H1 (cell line): ENCODE data around the gene RAP2C.

ENCODE experiments used
- CBX5 ChIP-seq: fragments of 300-800, 300-1000 bp; sonication (generic); IDR thresholded peaks from 2 replicates; pipeline ENCODE4 v1.7.1; 2016; ENCODE audit warnings: antibody characterized with exemption, low read length, low read depth
- CEBPB ChIP-seq: IDR thresholded peaks from 2 replicates; pipeline ENCODE4 v1.6.1; 2012; ENCODE audit warnings: low read depth, low read length
- CHD2 ChIP-seq: IDR thresholded peaks from 2 replicates; pipeline ENCODE4 v1.6.1; 2012; ENCODE audit warnings: low read length, improper control_type of control experiment
- EP300 ChIP-seq, 2 experiments: IDR thresholded peaks; 1 replicate in 1 of 2; 2 replicates in 1 of 2; pipeline ENCODE4 v1.6.1; 2011 to 2012; ENCODE audit warnings: low read depth in 2 of 2, low read length in 2 of 2, mild to moderate bottlenecking in 2 of 2, borderline replicate concordance in 1 of 2, inconsistent platforms in 1 of 2, moderate library complexity in 1 of 2
- EZH2 ChIP-seq: fragments of 200-600 bp; sonication (generic); IDR thresholded peaks from 2 replicates; pipeline ENCODE4 v1.7.1; 2012; ENCODE audit warnings: low read depth, mild to moderate bottlenecking, moderate library complexity, low read length, inconsistent platforms; ENCODE audit not compliant: severe bottlenecking
- FOSL1 ChIP-seq: IDR thresholded peaks from 2 replicates; pipeline ENCODE4 v1.6.1; 2011; ENCODE audit warnings: mild to moderate bottlenecking, low read depth, low read length, moderate library complexity; ENCODE audit not compliant: insufficient read depth
- HDAC2 ChIP-seq, 2 experiments: fragments of 300-600 bp in 1 of 2; sonication (generic) in 1 of 2; IDR thresholded peaks; 2 replicates each; pipeline ENCODE4 v1.6.1; 2011 to 2012; ENCODE audit warnings: low read depth in 2 of 2, low read length in 2 of 2, mild to moderate bottlenecking in 2 of 2, moderate library complexity in 2 of 2, borderline replicate concordance in 1 of 2, inconsistent platforms in 1 of 2
- MAX ChIP-seq: IDR thresholded peaks from 2 replicates; pipeline ENCODE4 v1.6.1; 2012; ENCODE audit warnings: inconsistent platforms
- POLR2A ChIP-seq, 2 experiments: IDR thresholded peaks; 1 replicate in 1 of 2; 2 replicates in 1 of 2; pipeline ENCODE4 v1.6.1; 2011; ENCODE audit warnings: low read depth in 2 of 2, low read length in 2 of 2, mild to moderate bottlenecking in 2 of 2; ENCODE audit errors: control extremely low read depth in 1 of 2
- POLR2AphosphoS5 ChIP-seq: IDR thresholded peaks from 2 replicates; pipeline ENCODE4 v1.6.1; 2011; ENCODE audit warnings: low read depth, low read length
- SIN3A ChIP-seq, 2 experiments: IDR thresholded peaks in 1 of 2; conservative IDR thresholded peaks in 1 of 2; 2 replicates each; pipeline ENCODE4 v1.6.1; 2011 to 2012; ENCODE audit warnings: low read length in 2 of 2, improper control_type of control experiment in 1 of 2, low read depth in 1 of 2, mild to moderate bottlenecking in 1 of 2
- SP1 ChIP-seq: IDR thresholded peaks from 2 replicates; pipeline ENCODE4 v1.6.1; 2011; ENCODE audit warnings: low read depth, low read length
- USF2 ChIP-seq: IDR thresholded peaks from 2 replicates; pipeline ENCODE4 v1.6.1; 2011; ENCODE audit warnings: low read length, improper control_type of control experiment
- TF ChIP-seq, protein P1 (sequence below), 3 experiments: IDR thresholded peaks; 1 replicate in 2 of 3; 2 replicates in 1 of 3; pipeline versions ENCODE4 v1.5.1 to v1.6.1; 2011; ENCODE audit warnings: low read length in 3 of 3, mild to moderate bottlenecking in 3 of 3, inconsistent platforms in 2 of 3, low read depth in 1 of 3, moderate library complexity in 1 of 3; ENCODE audit not compliant: insufficient read depth in 1 of 3; ENCODE audit errors: control extremely low read depth in 1 of 3

- no peak for TF ChIP-seq POLR2AphosphoS5
- no peak for TF ChIP-seq USF2
- no peak for TF ChIP-seq EP300 (IDR thresholded peaks at IDR 0.05; ENCODE audit: borderline replicate concordance in 1 of 2, low read depth in 2 of 2, low read length in 2 of 2)
- no peak for TF ChIP-seq CEBPB
- no peak for TF ChIP-seq POLR2A (IDR thresholded peaks at IDR 0.05; ENCODE audit: control extremely low read depth in 1 of 2, low read depth in 2 of 2, low read length in 2 of 2)
- no peak for TF ChIP-seq FOSL1
- TF ChIP-seq SP1: no peak
- TF ChIP-seq HDAC2 (IDR thresholded peaks at IDR 0.05; ENCODE audit: borderline replicate concordance in 1 of 2, low read depth in 2 of 2, low read length in 2 of 2): no peak
- TF ChIP-seq, protein P1, sequence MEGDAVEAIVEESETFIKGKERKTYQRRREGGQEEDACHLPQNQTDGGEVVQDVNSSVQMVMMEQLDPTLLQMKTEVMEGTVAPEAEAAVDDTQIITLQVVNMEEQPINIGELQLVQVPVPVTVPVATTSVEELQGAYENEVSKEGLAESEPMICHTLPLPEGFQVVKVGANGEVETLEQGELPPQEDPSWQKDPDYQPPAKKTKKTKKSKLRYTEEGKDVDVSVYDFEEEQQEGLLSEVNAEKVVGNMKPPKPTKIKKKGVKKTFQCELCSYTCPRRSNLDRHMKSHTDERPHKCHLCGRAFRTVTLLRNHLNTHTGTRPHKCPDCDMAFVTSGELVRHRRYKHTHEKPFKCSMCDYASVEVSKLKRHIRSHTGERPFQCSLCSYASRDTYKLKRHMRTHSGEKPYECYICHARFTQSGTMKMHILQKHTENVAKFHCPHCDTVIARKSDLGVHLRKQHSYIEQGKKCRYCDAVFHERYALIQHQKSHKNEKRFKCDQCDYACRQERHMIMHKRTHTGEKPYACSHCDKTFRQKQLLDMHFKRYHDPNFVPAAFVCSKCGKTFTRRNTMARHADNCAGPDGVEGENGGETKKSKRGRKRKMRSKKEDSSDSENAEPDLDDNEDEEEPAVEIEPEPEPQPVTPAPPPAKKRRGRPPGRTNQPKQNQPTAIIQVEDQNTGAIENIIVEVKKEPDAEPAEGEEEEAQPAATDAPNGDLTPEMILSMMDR (IDR thresholded peaks at IDR 0.05; ENCODE audit: control extremely low read depth in 1 of 3, insufficient read depth in 1 of 3, low read depth in 1 of 3, low read length in 3 of 3): no peak
- TF ChIP-seq CBX5: no peak
- no peak for TF ChIP-seq MAX
- no peak for TF ChIP-seq CHD2
- TF ChIP-seq EZH2: no peak
- TF ChIP-seq SIN3A (conservative IDR thresholded peaks at IDR 0.05 in 1 of 2, IDR thresholded peaks at IDR 0.05 in 1 of 2; ENCODE audit: low read depth in 1 of 2, low read length in 2 of 2): no peak
Observed at GRCh38 chrX:132153166-132153565, 66.1 kb downstream of the RAP2C start.
